HG03108 (cell line): ENCODE results near the gene PPP5C.

Experiments
- ATAC-seq: cut with Tn5 transposase; IDR thresholded peaks from one replicate; pipeline ENCODE4 v1.9.1; 2021; ENCODE audit warnings: moderate library complexity; ENCODE audit not compliant: unreplicated experiment

Gene PPP5C

DNA sequence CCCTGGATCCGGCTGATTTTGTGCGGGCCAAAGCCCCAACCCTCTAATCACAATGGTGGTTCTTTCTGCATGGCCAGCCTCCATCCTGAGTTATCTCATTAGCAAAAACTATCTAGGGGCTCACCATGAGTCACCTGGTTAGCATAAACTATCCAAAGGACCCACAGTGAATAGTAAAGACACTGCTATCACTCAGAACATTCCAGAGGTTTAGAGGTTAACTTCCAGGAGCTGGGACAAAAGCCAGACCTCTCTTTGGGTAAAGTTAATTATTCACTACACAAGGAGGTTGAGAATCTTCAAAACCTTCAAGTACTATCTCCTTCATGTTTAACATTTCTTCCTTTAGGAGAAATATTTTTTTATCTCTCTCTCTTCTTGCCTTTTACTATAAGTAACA is 18.8 kb upstream of the PPP5C start:
- ATAC-seq, result no peak

- ATAC-seq, result no peak
These were observed 16.5 kb upstream of the PPP5C start for GRCh38 chr19:46330319-46330918.

GRCh38 chr19:46337487-46337886 is 9.4 kb upstream of the PPP5C start:
- no peak for ATAC-seq

GRCh38 chr19:46339446-46339845 is 7.4 kb upstream of the PPP5C start:
- ATAC-seq, result no peak

- no peak for ATAC-seq
These were observed 6.7 kb upstream of the PPP5C start for GRCh38 chr19:46340051-46340659.

DNA sequence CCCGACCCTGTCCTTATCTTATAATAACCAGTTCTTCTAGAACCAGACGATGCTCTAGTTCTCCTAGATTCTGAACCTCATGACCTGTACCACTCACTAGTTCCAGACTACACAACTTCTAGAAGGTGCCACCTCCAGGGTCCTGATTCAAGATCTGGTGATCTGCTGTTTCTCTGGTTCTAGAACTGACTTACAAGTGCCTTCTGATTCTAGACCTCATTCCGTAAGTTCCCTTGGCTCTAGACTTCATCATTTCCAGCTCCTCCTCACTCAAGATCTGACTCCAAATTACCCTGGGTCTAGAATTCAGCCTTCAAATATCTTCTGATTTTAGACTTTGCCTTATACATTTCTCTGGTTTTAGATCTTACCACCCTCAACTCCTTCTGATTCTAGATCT is 5.0 kb upstream of the PPP5C start:
- no peak for ATAC-seq

DNA sequence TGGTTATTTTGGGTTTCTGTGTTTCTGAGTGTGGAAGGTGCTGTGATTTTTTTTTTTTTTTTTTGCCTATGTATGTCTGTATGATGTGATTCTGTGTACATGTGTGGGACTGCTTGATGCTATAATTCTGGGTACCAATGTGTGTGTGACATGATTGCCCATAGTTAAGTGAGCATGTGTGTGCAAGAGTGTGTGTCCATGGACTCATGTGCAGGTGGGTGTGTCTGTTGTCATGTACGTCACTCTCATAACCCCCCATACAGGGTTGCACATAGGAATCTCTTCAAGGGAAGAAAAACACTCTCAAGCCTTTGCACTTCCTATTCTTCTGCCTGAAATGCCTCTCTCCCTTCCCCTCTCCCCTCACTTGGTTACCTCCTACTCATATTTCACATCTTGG is 2.5 kb upstream of the PPP5C start:
- ATAC-seq, result no peak

GRCh38 chr19:46345157-46345556 is 1.7 kb upstream of the PPP5C start:
- ATAC-seq, result no peak

DNA sequence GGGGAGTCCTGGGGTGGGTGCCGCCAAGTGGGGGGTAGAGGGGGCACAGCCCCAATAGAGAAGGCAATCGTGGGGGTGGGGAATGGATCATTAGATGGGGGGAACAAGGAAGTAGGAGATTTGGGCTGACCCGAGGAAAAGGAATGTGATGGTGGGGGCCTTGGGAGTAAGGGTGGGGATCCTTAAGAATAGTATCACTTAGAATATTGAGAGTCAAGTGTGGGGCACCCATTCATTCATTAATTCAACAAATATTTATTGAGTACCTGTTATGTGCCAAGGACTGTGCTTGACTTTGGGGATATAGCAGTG is 641 bp downstream of the PPP5C start:
- no peak for ATAC-seq

DNA sequence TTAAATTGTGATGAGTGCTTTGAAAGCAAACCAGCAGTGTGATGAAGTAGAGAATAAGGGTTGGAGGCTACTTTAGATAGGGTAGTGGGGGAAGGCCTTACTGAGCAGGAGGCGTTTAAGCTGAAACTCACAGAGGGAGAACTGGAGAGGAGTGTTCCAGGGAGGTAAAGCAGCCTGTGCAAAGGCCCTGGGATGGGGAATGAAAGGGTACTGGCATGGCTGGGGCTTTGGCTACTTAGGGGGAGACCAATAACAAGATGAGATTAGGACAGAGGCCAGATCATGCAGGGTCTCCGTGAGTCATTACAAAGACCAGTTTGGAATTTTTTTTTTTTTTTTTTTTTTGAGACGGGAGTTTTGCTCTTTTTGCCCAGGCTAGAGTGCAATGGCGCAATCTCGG is 1.1 kb downstream of the PPP5C start:
- ATAC-seq, result no peak

- ATAC-seq, result no peak
These were observed 2.6 kb downstream of the PPP5C start for GRCh38 chr19:46349311-46349993.

GRCh38 chr19:46350029-46350757 is 3.3 kb downstream of the PPP5C start:
- no peak for ATAC-seq

DNA sequence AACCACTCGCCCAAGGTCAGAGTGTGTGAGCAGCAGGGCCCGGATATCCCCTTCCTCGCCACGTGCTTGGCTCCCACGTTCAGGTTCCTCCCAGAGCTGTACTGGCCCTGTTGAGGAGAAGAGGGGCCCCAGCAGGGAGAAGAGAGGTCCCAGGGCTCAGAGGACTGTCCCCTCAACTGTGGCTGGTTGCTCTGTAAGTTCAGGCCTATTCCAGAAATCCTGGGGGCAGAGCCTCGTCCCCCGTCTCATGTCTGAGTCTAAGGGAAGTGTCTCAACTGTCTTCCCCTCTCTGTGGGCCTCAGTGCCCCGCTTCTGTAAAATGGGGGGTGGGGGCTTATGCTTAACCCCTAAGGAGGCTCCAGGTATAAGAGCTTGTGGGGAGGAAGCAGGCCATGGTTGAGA is 3.9 kb downstream of the PPP5C start:
- ATAC-seq, result no peak

DNA sequence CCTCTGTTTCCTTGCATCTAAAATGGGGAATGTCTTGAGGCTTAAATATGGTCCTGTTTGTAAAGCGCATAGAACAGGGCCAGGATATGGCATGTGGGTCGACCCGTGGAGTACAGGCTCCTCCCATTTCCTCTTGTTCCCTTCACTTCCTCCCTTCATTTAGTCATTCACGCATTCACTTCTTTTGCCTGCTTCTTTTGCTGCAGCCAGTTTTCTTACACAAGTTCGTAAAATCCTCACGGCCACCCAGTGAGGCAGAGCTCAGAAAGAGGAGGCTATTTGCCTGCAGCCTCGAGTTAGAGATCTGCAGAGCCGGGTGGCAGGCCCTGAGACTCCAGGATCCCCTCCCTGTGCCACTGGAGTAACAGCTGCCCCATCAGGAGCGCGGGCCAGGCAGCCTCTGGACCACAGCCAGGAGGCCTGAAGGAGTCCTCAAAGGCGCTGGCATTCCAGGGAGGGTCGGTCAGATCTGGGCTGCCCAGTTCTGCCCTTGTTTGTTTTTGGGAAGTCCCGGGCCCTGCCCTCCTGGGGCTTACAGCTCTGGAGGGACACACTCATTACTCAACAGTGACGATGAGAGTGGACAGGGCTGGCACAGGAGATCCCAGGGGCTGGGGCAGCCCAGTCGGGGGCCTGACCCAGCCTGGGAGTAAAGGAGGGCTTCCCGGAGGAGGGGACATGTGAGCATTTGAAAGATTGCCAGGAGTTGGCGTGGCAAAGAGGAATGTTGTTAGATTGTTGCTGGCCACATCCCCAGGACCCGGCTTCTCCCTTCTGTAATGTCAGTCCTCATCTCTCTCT is 4.6 kb downstream of the PPP5C start:
- no peak for ATAC-seq

DNA sequence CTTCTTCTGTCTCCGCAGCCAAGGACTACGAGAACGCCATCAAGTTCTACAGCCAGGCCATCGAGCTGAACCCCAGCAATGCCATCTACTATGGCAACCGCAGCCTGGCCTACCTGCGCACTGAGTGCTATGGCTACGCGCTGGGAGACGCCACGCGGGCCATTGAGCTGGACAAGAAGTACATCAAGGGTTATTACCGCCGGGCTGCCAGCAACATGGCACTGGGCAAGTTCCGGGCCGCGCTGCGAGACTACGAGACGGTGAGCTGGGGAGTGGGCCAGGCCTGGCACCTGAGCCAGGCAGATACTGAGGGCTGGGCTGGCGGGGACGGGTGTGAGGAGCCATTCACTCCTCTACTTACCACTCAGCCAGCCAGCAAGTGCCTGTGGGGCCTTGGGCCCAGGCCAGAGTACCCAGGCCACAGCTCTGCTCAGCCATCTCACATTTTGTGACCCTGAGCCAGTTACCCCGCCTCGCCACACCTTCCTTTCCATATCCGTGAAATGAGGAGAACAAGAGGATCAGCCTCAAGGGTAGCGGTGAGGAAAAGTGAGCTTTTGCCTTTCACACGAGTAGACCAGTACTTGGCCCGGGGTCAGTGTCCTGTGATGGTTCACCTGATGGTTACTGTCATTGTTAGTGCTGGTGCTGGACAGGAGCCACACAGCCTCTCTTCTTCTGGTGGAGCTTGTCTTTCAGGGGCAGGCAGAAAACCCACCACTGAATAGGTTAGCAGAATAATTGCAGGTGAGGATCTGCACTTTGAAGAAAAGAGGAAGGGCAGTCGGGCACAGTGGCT is 7.0 kb downstream of the PPP5C start:
- no peak for ATAC-seq

- no peak for ATAC-seq
These were observed 8.6 kb downstream of the PPP5C start for GRCh38 chr19:46355234-46356148.

GRCh38 chr19:46356149-46357055 is 9.5 kb downstream of the PPP5C start:
- no peak for ATAC-seq

DNA sequence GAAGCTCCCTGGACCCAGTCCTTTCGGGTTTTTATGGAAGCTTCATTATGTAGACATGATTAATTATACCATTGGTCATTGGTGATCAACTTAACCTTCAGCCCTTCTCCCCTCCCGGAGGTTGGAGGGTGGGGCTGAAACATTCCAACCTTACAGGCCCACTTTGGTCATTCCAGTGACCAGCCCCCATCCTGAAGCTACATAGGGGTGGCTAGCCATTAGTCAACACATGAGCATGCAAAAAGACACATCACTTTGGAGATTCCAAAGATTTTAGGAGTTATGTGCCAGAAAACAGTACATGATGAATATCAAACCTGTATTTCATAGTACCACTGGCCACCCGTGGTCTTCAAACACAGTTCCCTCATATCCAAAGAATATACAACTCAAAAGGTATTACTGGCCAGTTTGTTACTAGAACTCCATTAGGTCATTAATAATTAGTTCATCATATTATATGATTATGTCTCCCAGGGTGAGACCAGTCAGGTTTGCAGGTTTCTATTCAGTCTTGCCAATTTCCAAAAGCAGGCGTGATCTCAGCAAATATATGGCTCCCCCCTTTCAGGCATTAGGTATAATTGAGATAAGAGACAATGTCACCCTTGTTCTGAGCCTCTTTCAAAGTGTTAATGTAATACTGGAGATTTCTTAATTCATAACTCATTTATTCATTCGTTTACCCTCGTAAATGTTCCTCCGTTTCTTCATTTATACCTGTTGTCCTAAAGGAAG is 11.1 kb downstream of the PPP5C start:
- no peak for ATAC-seq
